K562 (cell line): ENCODE measurements around the gene SLC2A4. TPM values are rescaled to one million over a fixed set of nuclear protein-coding genes. Genes with fewer than 3 reads are reported as not detected.

Source experiments
- BCL6 ChIP-seq: fragments of 250-450 bp; sonication (Bioruptor Pico); IDR thresholded peaks from 2 replicates; pipeline ENCODE4 v1.4.0; 2020
- BRD9 ChIP-seq: fragments of 450-650 bp; IDR thresholded peaks from 2 replicates; pipeline ENCODE4 v1.6.1; 2018; ENCODE audit warnings: low read depth; ENCODE audit not compliant: partially characterized antibody
- CBX2 ChIP-seq: fragments of 200-600 bp; sonication (generic); IDR thresholded peaks from one replicate; pipeline ENCODE4 v1.6.1; 2012; ENCODE audit warnings: mild to moderate bottlenecking, low read length, inconsistent platforms; ENCODE audit not compliant: insufficient read depth, poor library complexity, severe bottlenecking
- EP300 ChIP-seq: IDR thresholded peaks from 2 replicates; pipeline ENCODE4 v1.6.1; 2012; ENCODE audit warnings: low read length, improper control_type of control experiment
- FOS ChIP-seq: IDR thresholded peaks from 3 replicates; pipeline ENCODE4 v1.6.1; 2011; ENCODE audit not compliant: insufficient read length; ENCODE audit errors: extremely low read depth
- FOXO4 ChIP-seq: fragments of 450-650 bp; formaldehyde crosslinking; IDR thresholded peaks from 2 replicates; pipeline ENCODE4 v1.4.0; 2020; ENCODE audit warnings: mild to moderate bottlenecking, moderate library complexity
- GATAD2B ChIP-seq: fragments of 450-650 bp; IDR thresholded peaks from 2 replicates; pipeline ENCODE4 v1.6.1; 2017; ENCODE audit warnings: mild to moderate bottlenecking, borderline replicate concordance
- KAT7 ChIP-seq: sonication (generic); formaldehyde crosslinking; IDR thresholded peaks from 2 replicates; pipeline ENCODE4 v1.8.0; 2022; ENCODE audit warnings: missing genetic modification reagents, mild to moderate bottlenecking, borderline replicate concordance
- KHSRP ChIP-seq: fragments of 450-650 bp; IDR thresholded peaks from 2 replicates; pipeline ENCODE4 v1.6.1; 2017
- MCM3 ChIP-seq: fragments of 450-650 bp; IDR thresholded peaks from 2 replicates; pipeline ENCODE4 v1.6.1; 2016
- MXI1 ChIP-seq: IDR thresholded peaks from 2 replicates; pipeline ENCODE4 v1.6.1; 2011; ENCODE audit warnings: low read depth, mild to moderate bottlenecking, improper control_type of control experiment, low read length
- NCOR1 ChIP-seq: fragments of 450-650 bp; IDR thresholded peaks from 2 replicates; pipeline ENCODE4 v1.6.1; 2016; ENCODE audit warnings: mild to moderate bottlenecking, moderate library complexity
- NFYB ChIP-seq: IDR thresholded peaks from 2 replicates; pipeline ENCODE4 v1.6.1; 2011; ENCODE audit warnings: mild to moderate bottlenecking, moderate library complexity; ENCODE audit not compliant: insufficient read length; ENCODE audit errors: extremely low read depth
- NR1H2 ChIP-seq: sonication (generic); formaldehyde crosslinking; IDR thresholded peaks from 2 replicates; pipeline ENCODE4 v1.4.0; 2020; ENCODE audit warnings: mild to moderate bottlenecking, missing genetic modification reagents
- SAFB ChIP-seq: fragments of 200-400 bp; formaldehyde crosslinking; IDR thresholded peaks from 2 replicates; pipeline ENCODE4 v1.6.1; 2017; ENCODE audit warnings: low read depth, low read length, borderline replicate concordance
- SIN3B ChIP-seq: fragments of 450-650 bp; IDR thresholded peaks from 2 replicates; pipeline ENCODE4 v1.6.1; 2017; ENCODE audit warnings: low read depth, mild to moderate bottlenecking, moderate library complexity
- SMAD4 ChIP-seq: fragments of 250-450 bp; sonication (Bioruptor Pico); conservative IDR thresholded peaks from 2 replicates; pipeline ENCODE4 v1.8.0; 2021; ENCODE audit warnings: inconsistent platforms, mild to moderate bottlenecking, moderate library complexity
- TCFL5 ChIP-seq: fragments of 250-450 bp; sonication (Bioruptor Pico); conservative IDR thresholded peaks from 2 replicates; pipeline ENCODE4 v1.6.1; 2021; ENCODE audit warnings: mild to moderate bottlenecking, moderate library complexity, matching md5 sums
- YBX1 ChIP-seq: fragments of 450-650 bp; IDR thresholded peaks from 2 replicates; pipeline ENCODE4 v1.7.1; 2016; ENCODE audit warnings: mild to moderate bottlenecking
- ZBTB12 ChIP-seq: fragments of 250-450 bp; sonication (Bioruptor Pico); IDR thresholded peaks from 2 replicates; pipeline ENCODE4 v1.4.0; 2020
- ZNF121 ChIP-seq: sonication (generic); formaldehyde crosslinking; conservative IDR thresholded peaks from 2 replicates; pipeline ENCODE4 v1.8.0; 2022; ENCODE audit warnings: missing genetic modification reagents
- ZNF174 ChIP-seq: fragments of 250-450 bp; sonication (Bioruptor Pico); IDR thresholded peaks from 2 replicates; pipeline ENCODE4 v1.4.0; 2020; ENCODE audit warnings: mild to moderate bottlenecking
- ZNF224 ChIP-seq: sonication (generic); formaldehyde crosslinking; IDR thresholded peaks from 2 replicates; pipeline ENCODE4 v1.8.0; 2022; ENCODE audit warnings: mild to moderate bottlenecking, missing genetic modification reagents
- ZNF23 ChIP-seq: fragments of 250-450 bp; sonication (Bioruptor Pico); IDR thresholded peaks from 2 replicates; pipeline ENCODE4 v1.4.0; 2020; ENCODE audit warnings: mild to moderate bottlenecking
- ZNF232 ChIP-seq: sonication (generic); formaldehyde crosslinking; IDR thresholded peaks from 2 replicates; pipeline ENCODE4 v1.8.0; 2022; ENCODE audit warnings: mild to moderate bottlenecking, missing genetic modification reagents
- ZNF277 ChIP-seq: fragments of 250-450 bp; sonication (Bioruptor Pico); IDR thresholded peaks from 2 replicates; pipeline ENCODE4 v1.8.0; 2022; ENCODE audit warnings: inconsistent platforms, mild to moderate bottlenecking, moderate library complexity, borderline replicate concordance
- ZNF436 ChIP-seq: fragments of 250-450, 450-650 bp; sonication (Bioruptor Pico); formaldehyde crosslinking; IDR thresholded peaks from 2 replicates; pipeline ENCODE4 v1.7.0; 2020; ENCODE audit warnings: mild to moderate bottlenecking
- ZNF445 ChIP-seq: fragments of 250-450 bp; sonication (Bioruptor Pico); IDR thresholded peaks from 2 replicates; pipeline ENCODE4 v1.4.0; 2020; ENCODE audit warnings: low read depth, mild to moderate bottlenecking, moderate library complexity
- ZNF668 ChIP-seq: fragments of 250-450 bp; sonication (Bioruptor Pico); IDR thresholded peaks from 2 replicates; pipeline ENCODE4 v1.8.0; 2022; ENCODE audit warnings: mild to moderate bottlenecking, inconsistent platforms
- polyA plus RNA-seq, 8 experiments: library from polyadenylated mRNA; depleted of rRNA in 4 of 8; stranded (reverse) in 5 of 8; unstranded in 3 of 8; fragments of >200 nt; fragmentation: Nextera tagmentation in 2 of 8; fragmentation: Illumina TruSeq in 1 of 8; extraction: Ambion mirVana in 2 of 8; extraction: Trizol in 1 of 8; gene quantifications; 2 replicates each; pipeline versions ENCODE4 v1.2.1 to v1.2.3, GENCODE V29; 2011 to 2014; ENCODE audit warnings: inconsistent platforms in 1 of 8, missing spikeins in 1 of 8
- total RNA-seq, 7 experiments: library from RNA; depleted of rRNA in 6 of 7; stranded (reverse); fragments of >200 nt in 6 of 7; fragmentation: Illumina TruSeq in 2 of 7; extraction: Trizol in 2 of 7; gene quantifications; 2 replicates each; pipeline versions ENCODE4 v1.2.1 to v1.2.3, GENCODE V29; 2011 to 2021; ENCODE audit warnings: low replicate concordance in 1 of 7

SLC2A4 gene
- total and polyA plus RNA-seq, 9 of the 15 experiments (the other 6 are each of a cell fraction or from before 2014, with no cell fraction given): 0.74 to 3.5 (median 1.6) TPM

- TF ChIP-seq NFYB: no peak
- TF ChIP-seq ZNF668: no peak
- TF ChIP-seq KAT7: peak; percentile 40; the same call in 1 of the 2 replicates
- TF ChIP-seq ZNF445: no peak
- TF ChIP-seq ZNF174 (CRISPR knock-in tag): no peak
- no peak for TF ChIP-seq FOXO4 (CRISPR knock-in tag)
- no peak for TF ChIP-seq MCM3
- TF ChIP-seq ZBTB12 (CRISPR knock-in tag): peak; percentile 49; the same call in 1 of the 2 replicates
- TF ChIP-seq NCOR1: peak; percentile 72
- peak; percentile 70 for TF ChIP-seq BRD9
- no peak for TF ChIP-seq CBX2
- peak; percentile 63 for TF ChIP-seq EP300
- TF ChIP-seq KHSRP: no peak
- TF ChIP-seq ZNF436: no peak
- no peak for TF ChIP-seq MXI1
- no peak for TF ChIP-seq ZNF232
- TF ChIP-seq YBX1: no peak
- TF ChIP-seq SMAD4 (CRISPR knock-in tag): peak; percentile 83
- TF ChIP-seq ZNF224 (CRISPR knock-in tag): no peak
- no peak for TF ChIP-seq FOS
- TF ChIP-seq GATAD2B: no peak
- no peak for TF ChIP-seq NR1H2
- peak; percentile 60; the same call in 1 of the 2 replicates for TF ChIP-seq SIN3B
- TF ChIP-seq ZNF121: no peak
- no peak for TF ChIP-seq ZNF23 (CRISPR knock-in tag)
- no peak for TF ChIP-seq ZNF277 (CRISPR knock-in tag)
- TF ChIP-seq SAFB: no peak
- TF ChIP-seq BCL6 (CRISPR knock-in tag): no peak
- no peak for TF ChIP-seq TCFL5 (CRISPR knock-in tag)
Measured at GRCh38 chr17:7242717-7243452, 38.6 kb upstream of the SLC2A4 start (continued).
